NK-92 (cell line): ENCODE measurements around the gene SORCS1.

ENCODE experiments used
- DNase-seq: peaks from one replicate; lab custom pipeline; 2025; ENCODE audit not compliant: unreplicated experiment; lab: John Stamatoyannopoulos, UW

SORCS1 gene

DNA sequence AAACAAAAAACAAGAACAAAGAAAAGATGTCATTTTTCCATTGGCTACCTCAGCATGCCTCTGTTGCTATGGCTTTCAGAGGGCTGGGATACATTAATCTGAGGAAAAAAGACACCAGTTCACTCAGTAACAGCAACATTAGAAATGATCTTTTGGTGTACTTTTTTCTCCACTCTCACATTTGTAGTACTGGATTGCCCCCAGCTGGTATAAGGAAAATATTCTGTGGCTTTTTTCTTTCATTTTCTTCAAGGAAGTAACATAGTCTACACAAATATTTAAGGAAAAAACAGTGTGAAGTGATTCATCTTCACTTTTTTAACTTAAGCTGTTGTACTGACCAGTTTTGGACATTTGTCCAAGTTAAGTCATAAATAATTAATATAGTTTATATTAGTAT is 482.3 kb downstream of the SORCS1 start:
- DNase-seq, result no peak

GRCh38 chr10:106680061-106680460 is 484.4 kb downstream of the SORCS1 start:
- DNase-seq, result no peak

DNA sequence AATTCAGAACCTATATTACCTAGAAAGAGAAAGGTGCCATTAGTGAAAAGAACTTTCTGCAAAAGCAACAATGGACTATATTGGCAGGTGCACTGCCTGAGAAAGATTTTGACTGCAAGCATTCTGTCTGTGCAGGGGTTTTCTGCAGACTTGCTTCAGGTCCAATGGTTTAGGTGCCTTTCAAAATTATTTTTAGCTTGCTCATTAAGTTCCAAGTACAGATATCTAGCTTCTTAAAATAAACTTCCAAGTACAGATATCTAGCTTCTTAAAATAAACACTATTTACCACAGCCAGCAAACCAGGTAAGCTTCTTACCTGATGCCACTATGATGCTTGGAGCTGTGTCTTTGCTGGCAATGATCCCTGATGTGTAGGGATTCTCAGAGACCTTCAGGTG is 485.2 kb downstream of the SORCS1 start:
- no peak for DNase-seq

DNA sequence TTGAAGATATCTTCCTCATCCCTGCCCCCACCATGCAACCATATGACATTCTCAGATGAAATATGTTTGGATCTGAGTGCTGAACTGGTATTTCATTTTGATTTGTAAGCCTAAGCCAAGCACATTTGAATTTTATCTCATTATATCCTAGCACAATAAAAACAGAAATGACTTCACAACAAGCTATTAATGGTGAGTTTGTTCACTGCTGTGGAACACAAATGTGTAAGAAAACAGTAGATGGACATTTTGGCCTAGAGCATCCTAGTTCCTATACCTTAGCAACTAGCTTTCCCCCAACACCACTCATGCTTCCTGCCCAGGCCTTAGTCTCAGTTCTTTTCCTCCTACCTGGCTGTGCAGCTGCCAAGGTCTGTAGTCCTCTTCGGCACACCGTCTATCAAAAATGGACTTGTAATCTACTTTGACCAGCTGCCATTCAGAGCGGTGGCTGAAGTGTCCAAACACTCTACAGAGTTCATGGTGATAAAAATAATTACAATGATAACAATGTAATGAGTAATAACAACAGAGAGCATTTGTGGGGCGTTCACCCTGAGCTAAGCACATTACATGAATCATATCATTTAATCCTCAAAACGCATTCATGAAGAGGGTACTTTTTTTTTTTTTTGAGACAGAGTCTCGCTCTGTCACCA is 491.9 kb downstream of the SORCS1 start:
- DNase-seq, result no peak

- no peak for DNase-seq
These were observed 502.8 kb downstream of the SORCS1 start for GRCh38 chr10:106661767-106662140.

DNA sequence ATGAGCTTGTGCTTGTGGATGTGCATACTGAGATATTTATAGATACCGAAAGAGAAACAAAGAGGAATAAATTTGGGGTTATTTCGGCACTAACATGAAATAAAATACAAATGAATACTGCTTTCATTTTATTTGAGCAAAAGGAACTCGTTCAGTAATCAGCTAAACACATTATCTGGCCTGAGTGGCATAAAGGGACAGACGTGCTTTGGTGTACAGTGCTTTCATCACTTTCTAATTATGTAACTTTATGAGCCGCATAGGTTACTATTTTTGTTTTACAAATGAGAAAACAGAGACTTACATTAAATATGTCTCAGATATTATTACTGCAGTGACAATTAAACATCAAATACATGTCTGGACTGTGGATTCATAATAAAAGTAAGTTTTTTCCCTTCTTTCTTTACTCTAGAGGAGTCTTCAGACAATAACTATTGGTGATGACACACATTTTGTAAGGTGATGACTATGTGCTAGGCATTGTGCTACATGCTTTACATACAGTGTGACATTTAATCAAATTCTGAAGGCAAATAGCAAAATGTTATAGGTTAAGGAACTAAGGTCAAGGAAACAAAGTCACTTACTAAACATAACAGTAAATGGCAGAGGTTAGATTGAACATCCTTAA is 503.3 kb downstream of the SORCS1 start:
- DNase-seq, result no peak

DNA sequence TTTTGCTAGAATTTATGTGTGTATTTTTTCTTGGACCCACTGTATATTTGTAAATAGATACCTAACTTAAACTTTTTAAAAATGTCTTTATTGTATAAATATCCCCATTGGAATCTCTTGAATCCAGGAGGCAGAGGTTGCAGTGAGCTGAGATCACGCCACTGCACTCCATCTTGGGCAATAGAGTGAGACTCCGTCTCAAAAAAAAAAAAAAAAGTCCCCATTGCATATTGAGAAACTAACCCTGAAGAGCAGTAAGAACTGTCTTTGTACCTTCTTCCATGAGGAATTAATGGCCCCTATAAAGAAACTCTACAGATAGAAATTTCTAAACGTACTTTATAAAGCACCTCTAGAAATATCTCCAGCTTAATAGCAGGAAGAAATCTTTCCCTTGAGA is 504.0 kb downstream of the SORCS1 start:
- DNase-seq, result no peak

DNA sequence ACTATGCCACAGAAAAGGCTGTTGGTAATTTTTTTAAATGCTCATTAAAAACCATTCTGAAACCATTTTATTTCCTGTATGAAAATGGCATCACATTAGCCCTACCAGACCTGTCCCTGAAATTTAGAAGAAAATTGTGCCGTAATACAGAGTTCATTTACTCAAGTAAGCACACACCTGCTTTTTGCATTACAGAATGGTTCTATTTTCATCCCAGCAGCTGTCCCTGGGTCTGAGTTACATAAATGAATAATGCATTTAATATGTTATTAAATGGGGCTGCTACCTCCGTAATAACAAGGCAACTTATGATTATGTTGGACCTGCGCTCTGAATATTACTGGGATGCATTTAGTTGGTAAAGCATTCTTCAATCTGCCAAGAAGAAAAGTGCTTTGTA is 508.9 kb downstream of the SORCS1 start:
- DNase-seq, result no peak

DNA sequence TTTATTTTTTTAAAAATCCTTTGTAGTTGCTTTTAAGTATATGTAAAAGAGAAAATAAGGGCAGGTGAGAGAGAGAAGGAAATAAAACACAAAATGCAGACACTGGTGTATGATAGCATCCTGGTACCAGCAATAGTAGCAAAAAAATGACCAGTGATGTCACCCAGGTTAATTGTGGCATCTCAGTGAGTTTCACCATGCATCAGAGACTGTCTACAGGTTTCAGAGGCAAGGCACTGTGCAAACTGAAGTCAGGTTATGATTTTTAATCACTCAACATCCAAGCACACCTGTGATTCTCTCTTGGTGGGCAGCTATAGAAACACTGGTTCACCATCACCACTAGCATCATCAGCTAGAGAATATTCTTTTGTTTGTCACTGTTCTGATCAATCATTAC is 509.3 kb downstream of the SORCS1 start:
- DNase-seq, result no peak

GRCh38 chr10:106652279-106652678 is 512.2 kb downstream of the SORCS1 start:
- no peak for DNase-seq

DNA sequence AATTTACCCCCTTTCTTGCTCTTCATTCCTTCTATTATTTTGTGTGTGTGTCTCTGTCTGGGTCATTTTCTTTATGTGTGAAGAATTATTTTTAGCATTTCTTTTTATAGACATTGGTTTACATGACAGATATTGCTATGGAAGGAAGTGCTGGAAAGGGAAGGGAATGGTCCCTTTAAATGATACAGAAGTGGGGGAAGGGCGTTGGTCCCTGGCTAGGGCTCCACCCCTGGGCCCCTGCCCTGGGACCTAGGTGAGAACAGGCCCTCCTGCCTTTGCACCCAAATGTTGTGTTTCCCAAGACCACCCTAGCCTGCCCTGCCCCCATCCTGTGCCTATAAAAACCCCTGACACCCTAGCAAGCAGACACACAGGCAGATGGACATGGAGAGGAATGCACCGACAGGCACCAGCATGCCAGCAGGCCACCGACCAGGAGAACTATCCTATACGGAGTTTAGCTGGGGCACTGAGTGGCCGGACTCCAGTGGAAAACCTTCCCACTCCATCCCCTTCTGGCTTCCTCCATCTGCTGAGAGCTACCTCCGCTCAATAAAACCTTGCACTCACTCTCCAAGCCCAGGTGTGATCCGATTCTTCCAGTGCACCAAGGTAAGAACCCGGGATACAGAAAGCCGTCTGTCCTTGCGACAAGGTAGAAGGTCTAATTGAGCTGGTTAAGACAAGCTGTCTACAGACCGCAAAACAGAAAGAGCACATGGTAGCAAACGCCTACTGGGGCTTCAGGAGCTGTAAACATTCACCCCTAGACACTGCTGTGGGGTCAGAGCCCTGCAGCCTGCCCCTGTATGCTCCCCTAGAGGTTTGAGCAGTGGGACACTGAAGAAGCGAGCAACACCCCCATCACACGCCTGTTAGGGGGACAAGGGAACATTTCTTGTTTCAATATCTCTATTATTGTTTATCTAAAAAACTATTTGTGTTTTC is 515.7 kb downstream of the SORCS1 start:
- DNase-seq, result no peak

DNA sequence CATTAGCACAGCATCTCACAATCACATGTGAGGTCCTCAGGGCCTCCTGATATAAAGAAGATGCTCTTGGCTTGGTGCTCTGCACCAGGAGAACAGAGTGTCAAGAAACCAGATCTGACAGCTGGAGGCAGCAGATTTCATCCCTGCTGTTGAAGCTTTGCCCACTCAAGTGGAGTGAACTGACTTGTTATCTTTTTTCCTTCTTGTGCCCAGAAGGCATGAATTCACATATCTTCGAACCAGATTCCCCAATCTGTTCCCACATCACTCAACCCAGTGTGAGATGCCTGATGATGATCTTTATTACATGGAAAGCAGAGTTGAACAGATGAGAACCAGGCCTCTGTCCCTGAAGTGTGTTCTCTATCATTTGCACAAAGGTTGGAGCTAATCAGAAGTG is 521.0 kb downstream of the SORCS1 start:
- DNase-seq, result no peak

DNA sequence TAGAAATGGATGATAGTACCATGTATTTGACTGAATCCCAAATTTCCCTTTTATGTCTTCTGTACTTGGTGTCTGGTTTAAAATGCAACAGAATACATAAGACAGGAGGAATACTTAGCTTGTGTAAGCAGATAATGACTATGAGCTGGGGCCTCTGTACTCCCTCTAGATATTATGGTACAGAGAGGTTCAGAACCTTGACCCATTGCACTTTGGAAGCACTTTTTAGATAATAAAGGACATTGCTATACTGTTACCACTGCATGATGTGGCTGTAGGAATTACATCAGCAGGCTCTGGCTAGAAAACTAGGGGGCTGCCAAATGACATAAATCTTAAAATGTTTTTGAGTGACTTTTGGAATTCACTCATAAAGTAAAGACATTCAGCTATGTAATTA is 526.6 kb downstream of the SORCS1 start:
- no peak for DNase-seq

DNA sequence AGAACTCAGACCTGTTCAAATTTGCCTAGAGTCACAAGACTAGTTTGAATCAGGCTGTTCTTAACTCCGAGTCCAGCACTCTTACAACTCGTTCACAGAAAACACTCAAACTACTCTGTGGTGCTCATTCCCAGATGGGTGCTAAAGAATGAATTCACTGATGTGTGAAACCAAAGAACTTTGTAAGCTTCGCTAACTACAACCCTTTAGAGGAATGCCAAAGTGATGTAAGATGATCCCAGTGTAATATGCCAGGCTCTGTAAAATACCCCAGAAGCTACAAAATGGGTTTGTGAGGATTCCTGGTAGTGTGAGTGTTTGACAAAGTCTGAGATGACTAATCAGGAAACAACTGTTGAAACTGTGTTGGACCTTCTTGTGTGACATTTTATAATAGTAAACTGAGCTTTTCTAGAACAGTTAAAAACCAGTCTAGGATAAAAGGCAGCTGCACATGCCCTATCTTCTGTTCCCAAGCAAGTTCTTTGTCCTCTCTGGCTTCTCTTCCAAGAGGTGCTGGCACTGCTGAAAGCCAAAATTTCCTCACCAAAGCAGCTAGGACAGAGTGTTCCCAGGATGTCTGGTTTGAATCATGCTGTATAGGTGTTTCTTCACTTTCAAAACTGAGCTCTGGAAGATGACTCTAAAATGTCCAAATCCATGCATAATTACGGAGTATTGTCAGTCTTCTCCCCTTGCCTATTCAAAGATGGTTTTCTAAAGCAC is 527.6 kb downstream of the SORCS1 start:
- DNase-seq, result no peak

GRCh38 chr10:106635947-106636346 is 528.6 kb downstream of the SORCS1 start:
- DNase-seq, result no peak

- DNase-seq, result no peak
These were observed 533.3 kb downstream of the SORCS1 start for GRCh38 chr10:106631016-106631702.

DNA sequence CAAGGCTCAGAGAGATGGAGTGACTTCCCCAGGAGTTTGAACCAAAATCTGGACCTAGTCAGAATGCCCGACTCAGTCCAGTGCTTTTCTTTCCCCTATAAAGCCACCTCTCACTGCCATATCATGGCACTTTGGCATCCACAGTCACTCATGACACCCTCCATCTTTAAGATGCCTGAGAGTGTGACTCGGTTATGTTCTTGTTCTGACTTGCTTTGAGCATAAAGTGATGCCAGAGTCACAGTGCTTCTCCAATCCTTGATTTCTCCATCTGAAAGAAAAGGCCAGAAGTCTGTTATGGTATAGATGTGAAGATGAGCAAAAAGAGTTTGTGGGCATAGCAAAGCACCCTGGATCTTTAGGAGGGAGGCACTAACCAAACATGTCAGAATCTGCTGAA is 538.1 kb downstream of the SORCS1 start:
- no peak for DNase-seq

DNA sequence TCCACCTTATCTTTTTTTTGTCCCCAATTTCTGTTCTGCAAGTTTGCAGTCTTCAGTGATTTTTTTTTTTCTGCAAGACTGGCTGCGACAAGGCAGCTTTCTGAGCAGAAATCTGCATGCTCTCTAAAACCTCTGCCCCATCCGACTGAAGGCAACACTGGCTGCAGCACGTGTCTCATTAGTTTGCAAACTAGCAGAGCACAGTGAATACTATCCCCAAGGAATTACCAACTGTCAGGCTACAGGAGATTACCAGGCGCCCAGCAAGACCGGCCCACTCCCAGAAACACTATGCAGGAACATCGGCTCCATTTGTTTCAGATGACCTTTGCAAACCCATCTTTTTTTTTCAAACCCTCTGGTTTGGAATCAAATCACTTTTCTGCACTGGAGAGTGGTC is 538.8 kb downstream of the SORCS1 start:
- no peak for DNase-seq

GRCh38 chr10:106619346-106619745 is 545.2 kb downstream of the SORCS1 start:
- DNase-seq, result no peak

DNA sequence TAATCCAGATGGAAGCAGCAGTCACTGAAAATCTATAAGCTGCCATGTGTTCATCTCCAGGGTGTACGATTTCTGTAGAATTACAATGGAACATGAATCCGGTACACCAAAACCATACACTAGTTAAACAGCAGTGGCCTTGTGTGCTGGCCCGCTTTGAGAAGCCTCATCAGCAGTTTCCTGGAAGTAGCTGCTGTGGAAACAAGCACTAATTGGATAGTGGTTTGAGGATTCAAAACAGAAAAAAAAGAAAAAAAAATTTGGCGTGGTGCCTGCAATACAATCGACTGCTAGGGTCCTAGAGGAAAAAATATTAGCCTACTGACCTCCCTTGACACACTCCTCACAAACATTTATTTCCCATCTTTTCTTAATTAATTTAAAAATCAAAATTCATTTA is 545.9 kb downstream of the SORCS1 start:
- DNase-seq, result no peak

DNA sequence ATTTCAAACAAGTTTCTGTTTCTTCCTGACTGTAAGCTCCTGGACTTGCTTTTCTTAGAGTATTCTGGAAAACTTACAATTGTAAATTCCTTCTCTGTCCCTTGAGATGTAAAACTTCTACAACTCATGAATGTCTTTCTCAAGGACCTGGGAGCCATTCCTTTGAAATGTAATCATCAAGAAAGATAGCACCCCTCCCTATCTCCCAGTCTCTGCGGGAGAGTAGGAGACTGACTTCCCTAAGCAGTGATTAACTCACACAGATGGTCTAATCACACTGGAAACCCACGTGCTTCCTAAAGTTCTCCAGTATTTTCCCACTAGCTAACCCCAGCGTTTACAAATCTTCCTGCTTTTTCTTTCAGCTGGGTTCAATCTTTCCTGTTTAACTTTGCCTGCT is 549.4 kb downstream of the SORCS1 start:
- no peak for DNase-seq
